ENCODE results near the gene LSAMP. TPM values are rescaled to one million over a fixed set of nuclear protein-coding genes. Genes with fewer than 3 reads are reported as not detected.

Gene LSAMP
- total RNA-seq, 1 experiment from 2014 or later, result 5.7 TPM

GRCh38 chr3:116299646-116300081 lies 145.6 kb downstream of the LSAMP start:
- Mint-ChIP-seq H3K4me1 (peaks cover 25% of the 10 kb centered on the region), H3K36me3 (no peaks in the 10 kb centered on the region), H3K27me3 (ENCODE audit: low read depth) (no peaks in the 10 kb centered on the region), H3K27ac (no peak overlapping the region), H3K9me3 (no peaks in the 10 kb centered on the region), H3K4me3 (no peak overlapping the region)
- ATAC-seq (no peak; the same call in 1 of the 2 replicates), DNase-seq (ENCODE audit: low spot score) (no peak)
- CTCF ChIA-PET, result no interaction called here
- TF ChIP-seq CDX4 (CRISPR knock-in tag; IDR thresholded peaks at IDR 0.05; ENCODE audit: borderline replicate concordance) (no peak), RELA (CRISPR knock-in tag; IDR thresholded peaks at IDR 0.05; ENCODE audit: borderline replicate concordance) (no peak), CREM (CRISPR knock-in tag; IDR thresholded peaks at IDR 0.05) (no peak), ZNF138 (CRISPR knock-in tag; conservative IDR thresholded peaks at IDR 0.05) (no peak), USF2 (CRISPR knock-in tag; IDR thresholded peaks at IDR 0.05) (no peak), OVOL2 (CRISPR knock-in tag; IDR thresholded peaks at IDR 0.05; ENCODE audit: borderline replicate concordance) (no peak), ZNF425 (CRISPR knock-in tag; conservative IDR thresholded peaks at IDR 0.05) (no peak), JUN (CRISPR knock-in tag; IDR thresholded peaks at IDR 0.05) (no peak), ZNF396 (CRISPR knock-in tag; IDR thresholded peaks at IDR 0.05; ENCODE audit: borderline replicate concordance) (no peak), IRF1 (CRISPR knock-in tag; IDR thresholded peaks at IDR 0.05) (no peak), AR (CRISPR knock-in tag; IDR thresholded peaks at IDR 0.05) (no peak), ATF1 (CRISPR knock-in tag; IDR thresholded peaks at IDR 0.05) (no peak)
- POLR2A ChIA-PET, result no interaction called here

- CTCF ChIA-PET, result interaction anchor here (1.4 kb wide), 1 partner anchor 9 kb away, joined by 4 read pairs; no protein-coding TSS in a partner anchor
- Mint-ChIP-seq H3K36me3 (no peaks in the 10 kb centered on the region), H3K27me3 (ENCODE audit: low read depth) (no peaks in the 10 kb centered on the region), H3K4me3 (no peak overlapping the region), H3K9me3 (no peaks in the 10 kb centered on the region), H3K4me1 (peaks cover 25% of the 10 kb centered on the region), H3K27ac (no peak overlapping the region)
- no peak for DNase-seq (ENCODE audit: low spot score)
- ATAC-seq, result no peak
- POLR2A ChIA-PET, result no interaction called here
- TF ChIP-seq USF2 (CRISPR knock-in tag; IDR thresholded peaks at IDR 0.05), result no peak
- no peak for TF ChIP-seq CREB1 (CRISPR knock-in tag; IDR thresholded peaks at IDR 0.05)
- TF ChIP-seq FOXJ3 (CRISPR knock-in tag; IDR thresholded peaks at IDR 0.05; ENCODE audit: borderline replicate concordance), result no peak
- TF ChIP-seq STAT6 (CRISPR knock-in tag; conservative IDR thresholded peaks at IDR 0.05; ENCODE audit: low read depth), result no peak
- no peak for TF ChIP-seq PRDM15 (CRISPR knock-in tag; IDR thresholded peaks at IDR 0.05)
- TF ChIP-seq RORB (CRISPR knock-in tag; IDR thresholded peaks at IDR 0.05), result no peak
- TF ChIP-seq TP53 (CRISPR knock-in tag; IDR thresholded peaks at IDR 0.05), result no peak
- no peak for TF ChIP-seq NFYB (CRISPR knock-in tag; conservative IDR thresholded peaks at IDR 0.05; ENCODE audit: low read depth)
- TF ChIP-seq SMAD3 (CRISPR knock-in tag; IDR thresholded peaks at IDR 0.05; ENCODE audit: borderline replicate concordance), result no peak
Observed at GRCh38 chr3:116298151-116298550, 147.1 kb downstream of the LSAMP start.
